GM10266 (cell line): Measurements from ENCODE around the gene GAPDHS.

Experiments used
- DNase-seq: peaks from one replicate; pipeline ENCODE4 v3.0.0; 2012; ENCODE audit errors: extremely low spot score
- CTCF ChIP-seq: IDR thresholded peaks from 2 replicates; pipeline ENCODE4 v1.5.1; 2012; ENCODE audit warnings: mild to moderate bottlenecking, low read depth; ENCODE audit not compliant: control insufficient read depth, insufficient read depth; ENCODE audit errors: missing control alignments

Gene GAPDHS

GRCh38 chr19:35511337-35511736, 21.9 kb upstream of the GAPDHS start:
- TF ChIP-seq CTCF = no peak
- no peak for DNase-seq

- no peak for DNase-seq
These were observed 20.2 kb upstream of the GAPDHS start for GRCh38 chr19:35512831-35513627.

GRCh38 chr19:35513628-35514281, 19.5 kb upstream of the GAPDHS start, which contains the start of gene DMKN:
Gene DMKN (minus strand): TSS chr19:35513649. CDS start chr19:35513475, 174 bp downstream.
- DNase-seq = no peak
- TF ChIP-seq CTCF = peak; percentile 2

More at GRCh38 chr19:35512831-35513627, 20.2 kb upstream of the GAPDHS start:
- TF ChIP-seq CTCF = no peak

- no peak for DNase-seq
- no peak for TF ChIP-seq CTCF
These were observed 18.9 kb upstream of the GAPDHS start for GRCh38 chr19:35514282-35514809.

GRCh38 chr19:35516310-35516709, 16.9 kb upstream of the GAPDHS start:
- no peak for TF ChIP-seq CTCF
- no peak for DNase-seq

GRCh38 chr19:35517342-35517741, 15.9 kb upstream of the GAPDHS start:
- no peak for TF ChIP-seq CTCF
- DNase-seq = no peak

- DNase-seq = no peak
- TF ChIP-seq CTCF = no peak
These were observed 14.9 kb upstream of the GAPDHS start for GRCh38 chr19:35518313-35518712.
